ENCODE data around the gene MAB21L2.

MAB21L2 gene

DNA sequence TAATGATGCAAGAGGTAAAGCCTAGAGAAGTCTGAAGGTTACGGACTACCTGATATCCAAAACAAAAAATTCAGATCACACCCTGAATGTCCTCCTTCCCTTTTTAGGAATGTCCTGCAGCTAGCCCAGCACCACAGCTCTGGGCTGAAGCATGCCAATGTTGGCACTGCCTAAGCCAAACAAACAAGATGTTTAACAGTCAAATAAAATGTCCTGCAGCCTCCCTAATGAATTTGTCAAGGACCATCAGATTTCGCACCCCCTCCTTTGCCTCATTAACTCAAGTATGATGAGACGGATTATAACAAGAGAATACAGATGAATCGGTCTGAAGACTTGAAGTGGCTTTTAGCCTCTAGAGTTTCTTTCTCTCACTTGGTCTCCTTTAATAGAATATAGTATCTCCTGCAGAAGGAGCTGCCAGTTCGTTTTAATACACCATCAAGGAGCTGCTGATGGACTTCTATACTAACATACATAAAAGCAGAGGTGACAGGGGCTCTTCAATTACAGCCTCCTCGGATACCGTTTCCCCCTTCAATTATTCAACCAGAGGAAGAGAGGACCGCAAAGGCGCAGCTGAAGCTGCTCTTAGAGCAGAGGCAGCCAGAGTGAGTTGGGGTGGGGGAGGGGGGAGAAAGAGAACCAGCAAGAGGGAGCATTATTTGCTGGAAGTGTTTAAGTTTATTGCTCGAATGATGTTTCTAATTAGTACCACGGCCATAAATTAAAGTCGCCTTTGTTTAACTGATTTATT lies 3.0 kb upstream of the MAB21L2 start:
- DNase-seq (ENCODE audit: low spot score), result peak; percentile 16
- TF ChIP-seq, protein P1, sequence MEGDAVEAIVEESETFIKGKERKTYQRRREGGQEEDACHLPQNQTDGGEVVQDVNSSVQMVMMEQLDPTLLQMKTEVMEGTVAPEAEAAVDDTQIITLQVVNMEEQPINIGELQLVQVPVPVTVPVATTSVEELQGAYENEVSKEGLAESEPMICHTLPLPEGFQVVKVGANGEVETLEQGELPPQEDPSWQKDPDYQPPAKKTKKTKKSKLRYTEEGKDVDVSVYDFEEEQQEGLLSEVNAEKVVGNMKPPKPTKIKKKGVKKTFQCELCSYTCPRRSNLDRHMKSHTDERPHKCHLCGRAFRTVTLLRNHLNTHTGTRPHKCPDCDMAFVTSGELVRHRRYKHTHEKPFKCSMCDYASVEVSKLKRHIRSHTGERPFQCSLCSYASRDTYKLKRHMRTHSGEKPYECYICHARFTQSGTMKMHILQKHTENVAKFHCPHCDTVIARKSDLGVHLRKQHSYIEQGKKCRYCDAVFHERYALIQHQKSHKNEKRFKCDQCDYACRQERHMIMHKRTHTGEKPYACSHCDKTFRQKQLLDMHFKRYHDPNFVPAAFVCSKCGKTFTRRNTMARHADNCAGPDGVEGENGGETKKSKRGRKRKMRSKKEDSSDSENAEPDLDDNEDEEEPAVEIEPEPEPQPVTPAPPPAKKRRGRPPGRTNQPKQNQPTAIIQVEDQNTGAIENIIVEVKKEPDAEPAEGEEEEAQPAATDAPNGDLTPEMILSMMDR (IDR thresholded peaks at IDR 0.05; ENCODE audit: extremely low read depth, missing control alignments), result no peak

DNA sequence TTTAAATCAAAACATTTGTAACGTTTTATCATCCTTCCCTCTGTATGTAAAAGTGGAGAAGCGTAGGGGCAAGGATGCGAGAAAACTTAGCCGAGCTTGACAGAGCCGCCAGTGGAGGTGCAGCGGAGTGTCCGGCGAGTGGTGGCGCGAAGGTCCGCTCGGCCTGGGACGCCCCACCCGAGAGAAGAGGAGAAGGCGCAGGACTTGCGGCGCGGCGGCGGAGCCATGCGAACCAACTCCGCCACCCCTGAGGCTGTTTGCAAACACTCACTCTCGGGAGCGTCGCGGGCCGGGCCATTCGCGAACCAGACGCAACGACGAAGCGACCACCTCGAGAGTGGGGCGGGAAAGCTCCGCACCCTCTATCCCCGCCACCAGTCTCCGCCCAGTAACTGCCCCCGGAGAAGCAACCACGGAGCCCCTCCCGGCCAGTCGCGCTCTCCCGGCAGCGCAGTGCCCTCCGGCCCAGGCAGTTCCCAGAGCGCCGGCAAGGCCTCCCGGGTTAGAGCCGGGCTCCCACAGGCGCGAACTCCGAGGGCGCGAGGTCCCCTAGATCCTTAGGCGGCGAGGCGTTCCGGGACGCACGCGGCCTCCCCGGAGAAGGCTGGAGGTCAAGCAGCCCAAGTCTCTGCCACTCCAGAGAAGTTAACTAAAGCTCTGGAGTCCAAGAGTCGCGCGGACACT lies 2.3 kb upstream of the MAB21L2 start:
- no peak for DNase-seq (ENCODE audit: low spot score)
- TF ChIP-seq, protein P1 (IDR thresholded peaks at IDR 0.05; ENCODE audit: extremely low read depth, missing control alignments), result no peak

DNA sequence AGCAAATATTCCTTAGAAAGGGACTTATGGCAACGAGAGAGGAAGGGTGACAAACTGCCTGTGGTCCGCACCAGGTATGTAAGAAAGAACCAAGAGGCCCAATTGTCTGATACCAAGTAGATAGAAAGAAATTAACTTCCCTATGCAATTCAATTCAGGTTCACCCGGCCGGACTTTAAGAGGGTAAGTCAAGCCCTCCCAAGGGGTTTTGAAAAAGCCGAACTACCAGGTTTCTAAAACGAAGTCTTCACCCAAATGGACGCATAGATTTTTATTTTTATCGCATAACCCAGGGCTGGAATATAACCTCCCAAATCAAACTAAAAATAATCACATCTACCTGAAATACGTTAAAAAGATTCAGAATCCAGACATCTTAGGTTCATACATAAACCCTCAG lies 1.6 kb upstream of the MAB21L2 start:
- TF ChIP-seq, protein P1 (IDR thresholded peaks at IDR 0.05; ENCODE audit: extremely low read depth, missing control alignments), result no peak
- no peak for DNase-seq (ENCODE audit: low spot score)

DNA sequence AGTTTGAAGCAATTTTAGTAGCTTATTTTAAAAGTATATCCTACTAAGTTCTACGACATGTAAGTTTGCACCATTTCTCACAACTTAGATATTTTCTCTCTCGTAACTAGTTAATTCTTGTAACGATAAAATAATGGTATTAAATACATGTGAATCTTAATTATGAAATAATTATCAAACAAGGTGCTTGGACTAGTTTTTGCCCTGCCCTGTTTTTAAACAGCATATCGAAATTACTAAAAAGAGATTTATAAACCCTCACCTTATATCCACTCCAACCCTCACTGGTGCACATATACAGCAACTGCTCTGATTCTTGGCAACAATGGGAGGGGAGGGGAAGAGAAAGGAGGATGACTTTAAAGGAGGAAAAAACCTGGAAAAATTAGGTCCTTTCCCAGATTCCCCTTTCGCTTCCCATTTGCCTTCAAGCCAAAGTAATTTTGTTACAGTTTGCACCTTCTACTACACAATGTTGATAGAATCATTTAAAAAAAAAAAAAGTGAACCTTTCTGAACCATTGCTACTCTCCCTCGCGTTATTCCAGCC lies 820 bp upstream of the MAB21L2 start:
- DNase-seq (ENCODE audit: low spot score), result no peak
- TF ChIP-seq, protein P1 (IDR thresholded peaks at IDR 0.05; ENCODE audit: extremely low read depth, missing control alignments), result no peak

DNA sequence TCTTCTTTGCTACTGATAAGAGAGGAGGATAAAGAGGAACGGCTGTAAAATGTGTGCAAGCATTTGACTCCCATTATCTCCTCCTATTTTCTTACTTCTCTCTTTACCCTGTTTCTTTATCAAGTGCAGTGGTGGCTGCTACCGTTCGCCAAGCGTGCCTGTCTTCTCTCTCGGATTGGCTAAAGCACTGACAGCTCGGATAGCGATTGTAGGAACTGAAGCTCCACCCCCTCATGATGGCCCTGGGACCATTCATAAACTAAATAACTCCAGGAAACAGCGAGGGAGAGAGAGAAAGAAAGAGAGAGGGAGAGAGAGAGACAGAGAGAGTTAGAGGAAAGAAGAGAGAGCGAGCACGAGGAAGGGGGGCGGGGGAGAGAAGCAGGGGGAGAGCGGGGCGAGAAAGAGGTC lies 305 bp upstream of the MAB21L2 start:
- TF ChIP-seq, protein P1 (IDR thresholded peaks at IDR 0.05; ENCODE audit: extremely low read depth, missing control alignments), result no peak
- no peak for DNase-seq (ENCODE audit: low spot score)

DNA sequence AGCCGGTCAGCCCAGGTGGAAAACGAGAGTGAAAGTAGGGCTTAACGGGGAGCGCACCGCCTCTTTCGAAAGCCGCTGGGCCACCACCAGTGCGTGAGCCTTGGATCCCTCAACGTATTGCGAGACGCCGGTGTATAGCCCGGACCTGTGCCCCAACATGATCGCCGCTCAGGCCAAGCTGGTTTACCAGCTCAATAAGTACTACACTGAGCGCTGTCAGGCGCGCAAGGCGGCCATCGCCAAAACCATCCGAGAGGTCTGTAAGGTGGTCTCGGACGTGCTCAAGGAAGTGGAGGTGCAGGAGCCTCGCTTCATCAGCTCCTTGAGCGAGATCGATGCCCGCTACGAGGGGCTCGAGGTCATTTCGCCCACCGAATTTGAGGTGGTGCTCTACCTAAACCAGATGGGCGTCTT lies 929 bp downstream of the MAB21L2 start:
- no peak for DNase-seq (ENCODE audit: low spot score)
- TF ChIP-seq, protein P1 (IDR thresholded peaks at IDR 0.05; ENCODE audit: extremely low read depth, missing control alignments), result no peak

Data from GM20000 (cell line).